ENCODE measurements around the gene IER5. TPM values are rescaled to one million over a fixed set of nuclear protein-coding genes. Genes with fewer than 3 reads are reported as not detected.

Gene IER5
- total RNA-seq, 1 experiment from 2014 or later, result 100 TPM

DNA sequence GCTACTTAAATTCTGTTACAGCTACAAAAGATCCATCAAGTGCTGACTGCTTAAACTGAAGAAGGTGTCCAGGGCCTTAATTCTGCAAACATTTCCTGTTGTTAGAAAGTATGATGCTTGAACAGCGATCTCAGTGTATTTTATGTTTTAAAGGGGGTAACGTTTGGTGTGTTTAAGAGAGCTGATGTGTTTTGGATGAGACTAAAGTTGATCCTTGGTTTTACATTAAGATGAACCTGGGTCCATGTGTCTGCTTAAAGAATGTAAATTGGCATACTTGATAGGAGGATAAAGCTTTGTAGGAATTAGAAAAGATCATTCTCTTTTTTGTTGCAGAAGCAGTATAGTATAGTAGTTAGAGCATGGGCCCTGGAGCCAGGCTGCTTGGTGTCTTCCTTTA is 3.6 kb downstream of the IER5 start:
- DNase-seq (no peak), ATAC-seq (no peak)
- intact Hi-C loops (cut with micrococcal nuclease), result loop anchor here (5.0 kb wide), 2 partner anchors 55 to 580 kb away; no protein-coding TSS in a partner anchor
- no peaks in the 10 kb centered on the region for H3K9me2 ChIP-seq (replicated peaks; ENCODE audit: low read length)
- H3F3A ChIP-seq (ENCODE audit: low read length, unreplicated experiment), result peaks cover 19% of the 10 kb centered on the region
- H3K4me3 ChIP-seq (ENCODE audit: low read length), result peak overlapping the region; percentile 99
- peaks cover 43% of the 10 kb centered on the region for H3K36me3 ChIP-seq (ENCODE audit: low read depth, low read length)
- H3K27me3 ChIP-seq (ENCODE audit: low read length), result no peaks in the 10 kb centered on the region
- no TSS peak for BruUV-seq (replicated peaks)
- peak overlapping the region; percentile 87 for H3K4me2 ChIP-seq (ENCODE audit: low read length)
- H3K27ac ChIP-seq (ENCODE audit: low read length), result 0 out of 2 replicates have a peak overlapping the region, but pooled peaks have one; percentile 14
- no peak for TF ChIP-seq EZH2phosphoT487 (IDR thresholded peaks at IDR 0.05; ENCODE audit: borderline replicate concordance, low read length)
- no peak for TF ChIP-seq EZH2 (IDR thresholded peaks at IDR 0.05; ENCODE audit: low read length, unreplicated experiment)
- TF ChIP-seq, protein P1, sequence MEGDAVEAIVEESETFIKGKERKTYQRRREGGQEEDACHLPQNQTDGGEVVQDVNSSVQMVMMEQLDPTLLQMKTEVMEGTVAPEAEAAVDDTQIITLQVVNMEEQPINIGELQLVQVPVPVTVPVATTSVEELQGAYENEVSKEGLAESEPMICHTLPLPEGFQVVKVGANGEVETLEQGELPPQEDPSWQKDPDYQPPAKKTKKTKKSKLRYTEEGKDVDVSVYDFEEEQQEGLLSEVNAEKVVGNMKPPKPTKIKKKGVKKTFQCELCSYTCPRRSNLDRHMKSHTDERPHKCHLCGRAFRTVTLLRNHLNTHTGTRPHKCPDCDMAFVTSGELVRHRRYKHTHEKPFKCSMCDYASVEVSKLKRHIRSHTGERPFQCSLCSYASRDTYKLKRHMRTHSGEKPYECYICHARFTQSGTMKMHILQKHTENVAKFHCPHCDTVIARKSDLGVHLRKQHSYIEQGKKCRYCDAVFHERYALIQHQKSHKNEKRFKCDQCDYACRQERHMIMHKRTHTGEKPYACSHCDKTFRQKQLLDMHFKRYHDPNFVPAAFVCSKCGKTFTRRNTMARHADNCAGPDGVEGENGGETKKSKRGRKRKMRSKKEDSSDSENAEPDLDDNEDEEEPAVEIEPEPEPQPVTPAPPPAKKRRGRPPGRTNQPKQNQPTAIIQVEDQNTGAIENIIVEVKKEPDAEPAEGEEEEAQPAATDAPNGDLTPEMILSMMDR (conservative IDR thresholded peaks at IDR 0.05; ENCODE audit: low read depth, low read length), result no peak
- H3K9ac ChIP-seq (ENCODE audit: low read length), result peak overlapping the region; percentile 97
- H2AFZ ChIP-seq (ENCODE audit: low read length), result no peak overlapping the region
- H3K79me2 ChIP-seq (ENCODE audit: low read length), result peaks cover 73% of the 10 kb centered on the region
- H3K9me3 ChIP-seq (ENCODE audit: low read length), result no peaks in the 10 kb centered on the region
- ChIA-PET CTCF (no interaction called here), POLR2A (ENCODE audit: unreplicated experiment) (interaction anchor here (0.6 kb wide), 2 partner anchors 13 to 139 kb away, joined by 4 read pairs; no protein-coding TSS in a partner anchor)
- peaks cover 49% of the 10 kb centered on the region for H4K20me1 ChIP-seq (ENCODE audit: low read length)
- peaks cover 16% of the 10 kb centered on the region for H3K4me1 ChIP-seq (ENCODE audit: insufficient read depth, low read length)

DNA sequence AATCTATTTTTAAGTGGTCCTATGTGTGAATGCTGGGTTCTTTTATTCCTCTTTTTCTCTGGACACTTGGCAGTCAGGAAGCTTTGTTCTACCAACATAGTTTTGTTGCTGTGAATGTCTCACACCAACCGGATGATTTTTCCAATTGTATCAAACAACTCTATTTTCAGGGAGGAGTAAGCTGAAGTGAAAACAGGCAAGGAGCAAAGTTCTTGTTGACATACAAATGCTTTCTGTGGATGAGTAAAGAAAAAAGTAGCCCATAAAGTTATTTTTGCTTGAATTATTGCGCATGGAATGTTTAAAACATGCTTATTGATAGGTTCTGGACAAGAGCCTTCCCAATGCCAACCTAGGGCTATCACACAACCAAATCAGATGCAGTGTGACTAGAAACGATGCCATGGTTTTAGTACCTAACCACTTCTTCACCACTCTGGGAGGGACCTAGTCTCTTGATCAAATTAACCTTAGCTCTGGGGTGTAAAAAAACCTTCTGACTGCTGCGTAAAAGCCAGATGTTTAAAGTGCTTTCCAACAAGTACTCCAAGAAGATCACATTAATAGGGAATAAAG is 4.5 kb downstream of the IER5 start:
- H2AFZ ChIP-seq (ENCODE audit: low read length), result no peak overlapping the region
- H3K27me3 ChIP-seq (ENCODE audit: low read length), result no peaks in the 10 kb centered on the region
- ChIA-PET POLR2A (ENCODE audit: unreplicated experiment) (interaction anchor here (0.6 kb wide), 1 partner anchor 20 kb away, joined by 3 read pairs; no protein-coding TSS in a partner anchor), CTCF (no interaction called here)
- peak overlapping the region; percentile 99 for H3K4me3 ChIP-seq (ENCODE audit: low read length)
- peaks cover 49% of the 10 kb centered on the region for H4K20me1 ChIP-seq (ENCODE audit: low read length)
- TF ChIP-seq EZH2phosphoT487 (IDR thresholded peaks at IDR 0.05; ENCODE audit: borderline replicate concordance, low read length), result no peak
- TF ChIP-seq EZH2 (IDR thresholded peaks at IDR 0.05; ENCODE audit: low read length, unreplicated experiment), result no peak
- TF ChIP-seq, protein P1 (conservative IDR thresholded peaks at IDR 0.05; ENCODE audit: low read depth, low read length), result no peak
- no peaks in the 10 kb centered on the region for H3K9me3 ChIP-seq (ENCODE audit: low read length)
- ATAC-seq (no peak), DNase-seq (no peak)
- H3K4me2 ChIP-seq (ENCODE audit: low read length), result peak overlapping the region; percentile 87
- no peak overlapping the region for H3K9ac ChIP-seq (ENCODE audit: low read length)
- H3K36me3 ChIP-seq (ENCODE audit: low read depth, low read length), result peaks cover 43% of the 10 kb centered on the region
- H3K9me2 ChIP-seq (replicated peaks; ENCODE audit: low read length), result no peaks in the 10 kb centered on the region
- no TSS peak for BruUV-seq (replicated peaks)
- intact Hi-C loops (cut with micrococcal nuclease), result loop anchor here (5.0 kb wide), 2 partner anchors 56 to 581 kb away; no protein-coding TSS in a partner anchor
- H3K27ac ChIP-seq (ENCODE audit: low read length), result no peak overlapping the region
- peaks cover 7% of the 10 kb centered on the region for H3K4me1 ChIP-seq (ENCODE audit: insufficient read depth, low read length)
- H3K79me2 ChIP-seq (ENCODE audit: low read length), result peaks cover 64% of the 10 kb centered on the region
- H3F3A ChIP-seq (ENCODE audit: low read length, unreplicated experiment), result peaks cover 10% of the 10 kb centered on the region
